HG02973 (cell line): ENCODE data around the gene LIMK1.
"Not testable (repeated sequence)": the region's sequence is repeated elsewhere in the genome, so short reads cannot be mapped to it uniquely, and the experiment has no call there.

ENCODE experiments used
- ATAC-seq: cut with Tn5 transposase; IDR thresholded peaks from one replicate; pipeline ENCODE4 v1.9.1; 2021; ENCODE audit warnings: moderate library complexity; ENCODE audit not compliant: unreplicated experiment

The LIMK1 gene

GRCh38 chr7:74083117-74083876 is at the start of gene LIMK1:
TSS of gene LIMK1 (plus strand) at chr7:74083804. CDS start at chr7:74083991, 187 bp downstream.
- peak; percentile 52 for ATAC-seq

- ATAC-seq, result no peak
Measured at GRCh38 chr7:74037609-74038008, 46.0 kb upstream of the LIMK1 start.

- no peak for ATAC-seq
Measured at GRCh38 chr7:74038194-74038961, 45.2 kb upstream of the LIMK1 start.

GRCh38 chr7:74039337-74039736 is 44.3 kb upstream of the LIMK1 start:
- ATAC-seq, result no peak

GRCh38 chr7:74040101-74040790 is 43.4 kb upstream of the LIMK1 start:
- ATAC-seq, result no peak

DNA sequence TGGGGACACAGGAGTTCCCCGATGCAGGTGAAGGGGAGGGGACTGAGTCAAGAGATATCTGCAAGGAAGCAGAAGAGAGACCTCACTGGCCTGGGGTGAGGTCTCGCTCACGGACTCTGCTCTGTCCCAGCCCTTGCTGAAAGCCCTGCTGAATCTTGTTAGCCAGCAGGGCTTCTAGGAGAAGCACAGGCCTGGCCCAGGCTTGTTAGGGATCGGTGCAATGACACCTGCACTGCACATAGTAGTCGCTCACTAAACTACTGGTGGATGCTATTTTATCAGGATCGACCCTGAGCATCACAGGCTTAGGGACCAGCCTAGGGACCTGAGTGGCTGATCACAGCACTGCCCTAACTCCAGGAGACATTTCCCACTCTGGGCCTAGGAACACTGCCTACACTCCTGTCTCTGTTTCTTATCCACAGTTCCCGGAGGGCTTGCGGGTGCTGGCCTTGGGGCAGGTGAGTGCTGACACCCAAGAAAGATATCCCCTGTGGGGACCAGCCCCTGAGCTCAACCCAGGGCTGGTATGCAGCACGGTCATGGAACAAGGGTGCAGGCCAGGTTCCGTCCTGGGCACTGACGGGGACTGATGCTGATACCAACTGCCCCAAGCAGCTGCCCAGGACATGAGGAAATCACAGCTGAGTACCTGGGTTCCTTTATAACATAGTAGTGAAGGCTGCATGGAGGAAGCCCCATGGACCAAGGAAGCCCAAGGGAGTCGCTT is 42.6 kb upstream of the LIMK1 start:
- no peak for ATAC-seq

- no peak for ATAC-seq
Measured at GRCh38 chr7:74042746-74043522, 40.7 kb upstream of the LIMK1 start.

- ATAC-seq, result no peak
Measured at GRCh38 chr7:74043523-74043951, 40.1 kb upstream of the LIMK1 start.

GRCh38 chr7:74044366-74045350 is 38.9 kb upstream of the LIMK1 start:
- ATAC-seq, result no peak

DNA sequence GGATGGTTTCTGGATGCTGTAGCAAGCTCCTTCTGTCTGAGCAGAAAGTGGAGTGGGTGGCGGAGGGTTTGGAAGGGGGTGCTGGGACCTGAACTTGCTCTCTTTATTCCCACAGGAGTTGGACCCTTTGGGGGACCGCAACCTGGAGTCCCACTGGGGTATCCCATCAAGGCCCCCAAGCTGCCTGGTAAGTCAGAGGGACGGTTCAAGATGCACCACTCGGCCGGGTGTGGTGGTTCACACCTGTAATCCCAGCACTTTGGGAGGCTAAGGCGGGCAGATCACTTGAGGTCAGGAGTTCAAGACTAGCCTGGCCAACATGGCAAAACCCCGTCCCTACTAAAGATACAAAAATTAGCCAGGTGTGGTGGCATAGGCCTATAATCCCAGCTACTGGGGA is 37.0 kb upstream of the LIMK1 start:
- not testable (repeated sequence) for ATAC-seq

DNA sequence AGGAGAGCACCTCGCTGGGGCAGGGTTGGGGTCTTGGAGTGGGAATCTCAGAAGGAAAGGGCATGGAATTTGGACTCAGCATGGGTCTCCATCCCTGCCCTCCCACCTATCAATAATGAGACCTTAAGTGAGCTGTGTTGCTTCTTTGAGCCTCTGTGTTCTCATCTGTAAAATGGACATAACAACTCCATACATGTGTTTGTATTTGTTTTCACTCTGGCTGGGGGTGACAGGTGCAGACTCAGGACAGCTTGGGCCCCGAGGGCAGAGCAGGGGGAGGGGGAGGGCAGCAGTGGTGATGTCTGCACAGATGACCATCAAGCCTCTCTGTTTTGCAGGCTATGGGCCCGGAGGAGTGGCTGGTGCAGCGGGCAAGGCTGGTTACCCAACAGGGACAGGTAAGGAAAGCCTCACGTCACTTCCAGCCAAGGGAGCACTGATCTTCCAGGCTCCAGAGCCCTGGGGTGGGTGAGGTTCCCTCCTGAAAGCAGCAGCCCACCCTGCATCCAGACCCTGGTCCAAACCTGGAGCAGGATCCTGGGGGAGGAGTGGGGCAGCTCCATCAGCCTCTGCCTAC is 35.7 kb upstream of the LIMK1 start:
- ATAC-seq, result no peak

- ATAC-seq, result no peak
Measured at GRCh38 chr7:74048999-74049599, 34.5 kb upstream of the LIMK1 start.

DNA sequence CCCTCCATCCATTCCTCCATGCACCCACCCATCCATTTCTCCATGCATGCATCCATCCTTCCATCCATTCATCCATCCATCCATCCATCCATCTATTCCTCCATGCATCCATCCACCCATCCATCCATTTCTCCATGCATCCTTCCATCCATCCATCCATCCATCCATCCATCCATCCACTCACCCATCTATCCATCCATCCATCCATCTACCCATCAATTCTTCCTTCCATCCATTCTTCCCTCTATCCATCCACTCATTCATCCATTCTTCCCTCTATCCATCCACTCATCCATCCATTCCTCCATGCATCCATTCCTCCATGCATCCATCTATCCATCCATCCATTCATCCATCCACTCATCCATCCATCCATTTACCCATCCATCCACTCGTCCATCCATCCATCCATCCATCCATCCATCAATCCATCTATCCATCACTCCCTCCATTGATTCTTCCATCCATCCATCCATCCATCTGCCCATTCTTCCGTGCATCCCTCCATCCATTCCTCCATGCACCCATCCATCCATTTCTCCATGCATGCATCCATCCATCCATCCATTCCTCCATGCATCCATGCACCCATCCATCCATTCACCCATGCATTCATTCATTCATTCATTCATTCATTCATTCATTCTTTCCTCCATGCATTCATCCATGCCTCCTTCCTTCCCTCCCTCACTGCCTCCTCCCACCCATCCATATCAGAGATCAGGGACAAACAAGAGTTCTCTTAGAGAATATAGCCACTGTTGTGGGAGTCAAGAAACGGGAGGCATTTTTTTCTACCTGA is 33.4 kb upstream of the LIMK1 start:
- no peak for ATAC-seq

GRCh38 chr7:74051193-74051592 is 32.4 kb upstream of the LIMK1 start:
- no peak for ATAC-seq

DNA sequence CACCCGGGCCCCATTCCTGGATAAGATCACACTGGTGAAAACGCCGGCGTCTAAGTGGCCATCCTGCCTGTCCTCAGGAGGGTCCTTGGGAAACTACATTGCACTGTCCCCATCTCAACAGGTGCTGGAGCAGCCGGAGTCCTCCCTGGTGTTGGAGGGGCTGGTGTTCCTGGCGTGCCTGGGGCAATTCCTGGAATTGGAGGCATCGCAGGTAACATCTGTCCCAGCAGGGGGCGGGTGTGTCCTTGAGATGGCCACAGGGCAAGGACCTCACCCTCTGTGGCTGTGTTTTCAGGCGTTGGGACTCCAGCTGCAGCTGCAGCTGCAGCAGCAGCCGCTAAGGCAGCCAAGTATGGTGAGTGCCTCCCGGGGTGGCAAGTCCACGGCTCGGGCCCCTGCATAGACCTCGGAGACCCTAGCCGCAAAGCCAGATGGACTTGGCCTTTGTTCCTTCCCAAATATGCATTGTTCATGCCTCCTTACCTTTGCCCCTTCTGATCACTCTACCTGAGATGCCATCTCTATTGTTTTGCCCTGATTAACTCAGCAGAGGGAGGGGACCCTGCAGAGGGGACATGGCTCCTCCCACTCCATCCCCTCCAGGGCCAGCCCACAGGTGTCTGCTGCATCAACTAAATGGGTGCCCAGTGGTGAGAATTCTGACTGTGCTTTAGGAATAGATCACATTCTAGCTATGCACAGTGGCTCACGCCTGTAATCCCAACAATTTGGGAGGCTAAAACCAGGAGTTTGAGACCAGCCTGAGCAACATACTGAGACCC is 31.8 kb upstream of the LIMK1 start:
- no peak for ATAC-seq

DNA sequence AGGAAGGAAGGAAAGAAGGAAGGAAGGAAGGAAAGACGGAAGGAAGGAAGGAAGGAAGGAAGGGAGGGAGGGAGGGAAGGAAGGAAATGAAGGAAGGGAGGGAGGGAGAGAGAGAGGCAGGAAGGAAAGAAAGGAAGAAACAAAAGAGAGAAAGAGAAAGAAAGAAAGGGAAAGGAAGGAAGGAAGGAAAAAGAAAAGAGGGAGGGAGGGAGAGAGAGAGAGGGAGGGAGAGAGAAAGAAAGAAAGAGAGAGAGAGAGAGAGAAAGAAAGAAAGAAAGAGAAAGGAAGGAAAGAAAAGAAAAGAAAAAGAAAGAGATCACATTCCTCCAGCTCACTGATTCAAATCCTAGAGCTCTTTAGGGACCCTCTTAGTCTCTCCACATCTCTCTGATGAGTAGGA is 31.0 kb upstream of the LIMK1 start:
- no peak for ATAC-seq
